Fibroblast of villous mesenchyme (primary cell): ENCODE measurements around the gene PROC. TPM values are rescaled to one million over a fixed set of nuclear protein-coding genes. Genes with fewer than 3 reads are reported as not detected.

Source experiments
- DNase-seq: peaks from one replicate; pipeline ENCODE4 v3.0.0-alpha.2; 2010; ENCODE audit warnings: low read depth
- H3K4me3 ChIP-seq: 2 replicates; pipeline ENCODE4 v1.5.1; 2011; ENCODE audit warnings: low read depth, mild to moderate bottlenecking, low read length
- CTCF ChIP-seq: IDR thresholded peaks from 2 replicates; pipeline ENCODE4 v1.5.1; 2012; ENCODE audit warnings: low read depth, mild to moderate bottlenecking, low read length; ENCODE audit not compliant: insufficient read depth
- total RNA-seq: library from RNA; depleted of rRNA; stranded (reverse); fragments of >200 nt; gene quantifications from 2 replicates; pipeline ENCODE4 v1.2.3, GENCODE V29; 2012

Gene PROC
- total RNA-seq, 1 donor, result not detected

DNA sequence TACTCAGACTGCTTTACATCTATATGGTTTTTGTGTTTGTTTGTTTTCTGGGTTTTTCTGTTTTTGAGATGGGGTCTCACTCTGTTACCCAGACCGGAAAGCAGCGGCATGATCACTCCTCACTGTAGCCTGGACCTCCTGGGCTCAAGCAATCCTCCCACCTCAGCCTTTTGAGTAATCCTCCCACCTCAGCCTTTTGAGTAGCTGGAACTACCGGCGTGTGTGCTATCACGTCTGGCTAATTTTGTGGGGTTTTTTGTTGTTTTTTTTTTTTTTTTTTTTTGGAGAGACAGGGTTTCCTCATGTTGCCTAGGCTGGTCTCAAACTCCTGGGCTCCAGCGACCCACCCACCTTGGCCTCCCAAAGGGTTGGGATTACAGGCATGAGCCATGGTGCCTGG lies 39.5 kb upstream of the PROC start:
- DNase-seq, result no peak
- TF ChIP-seq CTCF, result no peak
- H3K4me3 ChIP-seq, result no peak overlapping the region

DNA sequence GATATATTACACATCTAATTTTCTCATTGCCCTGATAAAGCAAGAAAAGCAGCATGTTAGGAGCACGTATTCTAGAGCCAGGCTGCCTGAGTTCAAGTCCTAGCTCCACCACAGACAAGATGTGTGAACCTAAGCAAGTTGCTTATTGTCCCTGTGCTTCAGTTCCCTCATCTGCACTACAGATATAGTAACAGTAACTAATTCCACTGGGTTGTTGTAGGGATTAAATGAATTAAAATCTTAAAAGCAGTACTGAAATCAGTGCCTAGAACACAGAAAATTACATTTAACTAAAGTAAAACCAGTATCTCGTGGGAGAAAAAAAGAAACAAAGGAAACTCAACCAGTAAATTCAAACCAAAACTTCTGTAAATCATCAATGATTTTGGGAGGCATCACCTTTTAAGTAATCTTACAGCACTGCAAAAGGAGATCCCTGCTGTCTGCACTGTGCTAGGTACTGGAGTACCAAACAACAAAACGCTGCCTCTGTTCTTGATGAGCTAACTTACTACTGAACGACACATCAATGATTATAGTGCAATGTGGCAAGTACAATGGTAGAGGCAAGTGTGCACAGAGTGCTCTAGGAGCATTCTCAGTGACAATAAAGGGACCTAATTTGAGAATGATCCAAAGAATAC lies 38.4 kb upstream of the PROC start:
- DNase-seq, result no peak
- TF ChIP-seq CTCF, result no peak
- no peak overlapping the region for H3K4me3 ChIP-seq

GRCh38 chr2:127381762-127382161 lies 36.5 kb upstream of the PROC start:
- no peak overlapping the region for H3K4me3 ChIP-seq
- no peak for DNase-seq

DNA sequence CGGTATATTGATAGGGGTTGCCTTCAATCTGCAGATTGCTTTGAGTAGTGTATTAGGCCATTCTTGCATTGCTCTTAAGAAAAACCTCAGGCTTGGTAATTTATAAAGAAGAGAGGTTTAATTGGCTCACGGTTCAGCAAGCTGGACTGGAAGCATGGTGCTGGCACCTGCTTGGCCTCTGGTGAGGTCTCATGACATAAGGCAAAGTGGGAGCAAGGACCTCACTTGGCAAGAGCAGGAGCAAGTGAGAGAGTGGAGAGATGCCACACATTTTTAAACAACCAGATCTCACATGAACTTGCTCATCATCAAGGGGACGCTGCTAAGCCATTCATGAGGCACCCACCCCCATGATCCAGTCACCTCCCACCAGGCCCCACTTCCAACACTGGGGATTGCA lies 35.4 kb upstream of the PROC start:
- no peak overlapping the region for H3K4me3 ChIP-seq
- no peak for TF ChIP-seq CTCF
- DNase-seq, result no peak

More at GRCh38 chr2:127381762-127382161, 36.5 kb upstream of the PROC start:
- TF ChIP-seq CTCF, result no peak

DNA sequence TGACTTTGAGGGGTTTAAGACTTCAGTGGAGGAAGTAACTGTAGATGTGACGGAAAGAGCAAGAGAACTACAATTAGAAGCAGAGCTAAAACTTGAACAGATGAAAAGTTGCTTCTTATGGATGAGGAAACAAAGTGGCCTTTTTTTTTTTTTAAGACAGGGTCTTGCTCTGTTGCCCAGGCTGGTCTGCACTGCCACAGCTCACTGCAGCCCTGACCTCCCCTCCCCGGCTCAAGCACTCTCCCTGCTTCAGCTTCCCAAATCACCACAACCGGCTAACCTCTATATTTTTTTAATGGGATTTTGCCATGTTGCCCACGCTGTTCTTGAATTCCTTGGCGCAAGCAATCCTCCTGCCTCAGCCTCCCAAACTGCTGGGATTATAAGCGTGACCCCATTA lies 33.7 kb upstream of the PROC start:
- no peak overlapping the region for H3K4me3 ChIP-seq
- TF ChIP-seq CTCF, result no peak
- DNase-seq, result no peak

- TF ChIP-seq CTCF, result no peak
- peak; percentile 53 for DNase-seq
- H3K4me3 ChIP-seq, result peak overlapping the region; percentile 81
Measured at GRCh38 chr2:127386246-127386645, 32.0 kb upstream of the PROC start.
